Measurements from ENCODE around the gene SLITRK3.
"Not testable (repeated sequence)": the region's sequence is repeated elsewhere in the genome, so short reads cannot be mapped to it uniquely, and the experiment has no call there.

The SLITRK3 gene

GRCh38 chr3:165159760-165160421 is 36.3 kb downstream of the SLITRK3 start:
- no peak for DNase-seq (ENCODE audit: extremely low read depth, low read depth)
- TF ChIP-seq CTCF (IDR thresholded peaks at IDR 0.05; ENCODE audit: low read depth, low read length, missing control alignments): no peak
- no peak overlapping the region for H3K4me3 ChIP-seq (replicated peaks; ENCODE audit: low read depth, low read length)

GRCh38 chr3:165158011-165158410 is 38.2 kb downstream of the SLITRK3 start:
- TF ChIP-seq CTCF (IDR thresholded peaks at IDR 0.05; ENCODE audit: low read depth, low read length, missing control alignments): no peak
- DNase-seq (ENCODE audit: extremely low read depth, low read depth): no peak
- H3K4me3 ChIP-seq (replicated peaks; ENCODE audit: low read depth, low read length): no peak overlapping the region

GRCh38 chr3:165156757-165157420 is 39.3 kb downstream of the SLITRK3 start:
- DNase-seq (ENCODE audit: extremely low read depth, low read depth): no peak
- TF ChIP-seq CTCF (IDR thresholded peaks at IDR 0.05; ENCODE audit: low read depth, low read length, missing control alignments): no peak
- no peak overlapping the region for H3K4me3 ChIP-seq (replicated peaks; ENCODE audit: low read depth, low read length)

- H3K4me3 ChIP-seq (replicated peaks; ENCODE audit: low read depth, low read length): no peak overlapping the region
- no peak for TF ChIP-seq CTCF (IDR thresholded peaks at IDR 0.05; ENCODE audit: low read depth, low read length, missing control alignments)
- no peak for DNase-seq (ENCODE audit: extremely low read depth, low read depth)
Measured at GRCh38 chr3:165148876-165149441, 47.2 kb downstream of the SLITRK3 start.

- no peak for DNase-seq (ENCODE audit: extremely low read depth, low read depth)
- H3K4me3 ChIP-seq (replicated peaks; ENCODE audit: low read depth, low read length): no peak overlapping the region
Measured at GRCh38 chr3:165144271-165144670, 51.9 kb downstream of the SLITRK3 start.

GRCh38 chr3:165139918-165140317 is 56.3 kb downstream of the SLITRK3 start:
- not testable (repeated sequence) for DNase-seq (ENCODE audit: extremely low read depth, low read depth)

More at GRCh38 chr3:165144271-165144670, 51.9 kb downstream of the SLITRK3 start:
- no peak for TF ChIP-seq CTCF (IDR thresholded peaks at IDR 0.05; ENCODE audit: low read depth, low read length, missing control alignments)

More at GRCh38 chr3:165139918-165140317, 56.3 kb downstream of the SLITRK3 start:
- H3K4me3 ChIP-seq (replicated peaks; ENCODE audit: low read depth, low read length): not testable (repeated sequence)

Data from HFF-Myc (cell line).